ENCODE data around the gene FXN.

Gene FXN

DNA sequence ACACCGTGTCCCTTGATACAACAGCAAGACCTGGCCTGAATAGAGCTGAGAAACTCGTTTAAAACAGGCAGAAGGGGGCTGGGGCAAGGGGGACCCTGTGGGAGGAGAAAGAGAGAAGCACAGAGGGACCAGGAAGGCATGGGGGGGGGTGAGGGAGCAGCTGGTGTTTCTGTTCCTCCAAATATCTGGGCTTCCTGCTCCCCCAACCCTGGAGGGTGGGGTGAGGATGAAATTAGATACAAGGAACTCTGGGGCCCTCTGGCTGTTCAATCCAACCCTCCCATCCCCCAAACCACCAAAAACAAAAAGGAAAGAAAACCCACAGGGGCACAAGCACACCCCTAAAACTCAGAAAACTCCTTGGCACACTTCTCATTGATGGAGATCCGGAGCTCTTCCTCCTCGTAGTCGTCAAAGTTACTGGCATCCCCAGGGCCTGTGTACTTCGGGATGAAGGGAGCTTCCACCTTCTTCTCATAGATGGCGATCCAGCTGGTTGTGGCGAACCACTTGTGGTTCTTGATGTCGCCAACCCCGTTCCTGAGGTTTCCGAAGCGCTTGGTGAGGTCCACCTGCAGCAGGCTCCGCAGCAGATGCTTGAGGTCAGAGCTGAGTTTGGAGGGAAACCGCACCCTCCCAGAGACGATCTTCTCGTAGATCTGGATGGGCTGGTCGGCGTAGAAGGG, 22.7 kb upstream of the FXN start:
- peaks cover 5% of the 10 kb centered on the region for H3K27me3 Mint-ChIP-seq
- H3K36me3 Mint-ChIP-seq (ENCODE audit: low read depth) = no peaks in the 10 kb centered on the region
- intact Hi-C loops (cut with micrococcal nuclease) = no loop called here
- peaks cover 31% of the 10 kb centered on the region for H3K4me1 Mint-ChIP-seq (ENCODE audit: low read depth)
- H3K9me3 Mint-ChIP-seq = no peaks in the 10 kb centered on the region
- peak overlapping the region; percentile 33 for H3K4me3 Mint-ChIP-seq
- peak overlapping the region; percentile 64 for H3K27ac Mint-ChIP-seq

DNA sequence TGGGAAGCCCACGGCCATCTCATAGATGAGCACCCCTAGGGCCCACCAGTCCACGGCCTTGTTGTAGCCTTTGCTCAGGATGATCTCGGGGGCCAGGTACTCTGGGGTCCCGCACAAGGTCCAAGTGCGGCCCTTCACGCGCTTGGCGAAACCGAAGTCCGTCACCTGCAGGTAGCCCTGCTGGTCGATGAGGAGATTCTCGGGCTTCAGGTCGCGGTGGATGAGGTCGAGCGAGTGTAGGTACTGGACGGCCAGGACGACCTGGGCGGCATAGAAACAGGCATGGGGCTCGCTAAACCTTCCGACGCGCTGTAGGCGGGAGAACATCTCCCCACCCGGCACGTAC, 22.2 kb upstream of the FXN start:
- Mint-ChIP-seq H3K4me3 (no peak overlapping the region), H3K27ac (peak overlapping the region; percentile 64), H3K4me1 (ENCODE audit: low read depth) (peaks cover 36% of the 10 kb centered on the region), H3K9me3 (no peaks in the 10 kb centered on the region), H3K27me3 (peaks cover 5% of the 10 kb centered on the region), H3K36me3 (ENCODE audit: low read depth) (no peaks in the 10 kb centered on the region)
- intact Hi-C loops (cut with micrococcal nuclease) = no loop called here

DNA sequence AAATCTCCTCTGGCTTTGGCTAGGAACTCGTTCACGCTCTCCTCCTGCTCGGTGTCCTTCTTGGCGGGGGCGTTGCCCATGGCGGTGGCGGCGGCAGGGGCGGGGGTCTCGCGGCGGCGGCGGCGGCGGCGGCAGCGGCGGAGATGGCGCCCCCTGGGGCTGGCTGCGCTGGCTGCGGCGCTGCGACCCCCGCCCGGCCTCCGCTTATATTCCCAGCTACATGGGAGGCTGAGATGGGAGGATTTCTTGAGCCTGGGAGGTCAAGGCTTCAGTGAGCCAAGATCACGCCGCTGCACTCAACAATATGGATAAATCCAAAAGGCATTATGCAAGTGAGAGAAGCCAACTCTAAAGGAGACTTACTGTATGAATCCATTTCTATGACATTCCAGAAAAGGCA, 21.5 kb upstream of the FXN start, which contains the start of gene PRKACG:
Gene PRKACG, minus strand, starts transcription at position 101 of the 400 bp plus-strand sequence. Its CDS starts 21 bp downstream, at position 80.
- Mint-ChIP-seq H3K4me3 (peak within 1 kb of the TSS; percentile 33), H3K9me3 (no peaks in the 10 kb centered on the region), H3K4me1 (ENCODE audit: low read depth) (peaks cover 39% of the 10 kb centered on the region), H3K27me3 (peaks cover 5% of the 10 kb centered on the region), H3K36me3 (ENCODE audit: low read depth) (no peaks in the 10 kb centered on the region), H3K27ac (peak within 1 kb of the TSS; percentile 64)
- intact Hi-C loops (cut with micrococcal nuclease) = no loop called here

DNA sequence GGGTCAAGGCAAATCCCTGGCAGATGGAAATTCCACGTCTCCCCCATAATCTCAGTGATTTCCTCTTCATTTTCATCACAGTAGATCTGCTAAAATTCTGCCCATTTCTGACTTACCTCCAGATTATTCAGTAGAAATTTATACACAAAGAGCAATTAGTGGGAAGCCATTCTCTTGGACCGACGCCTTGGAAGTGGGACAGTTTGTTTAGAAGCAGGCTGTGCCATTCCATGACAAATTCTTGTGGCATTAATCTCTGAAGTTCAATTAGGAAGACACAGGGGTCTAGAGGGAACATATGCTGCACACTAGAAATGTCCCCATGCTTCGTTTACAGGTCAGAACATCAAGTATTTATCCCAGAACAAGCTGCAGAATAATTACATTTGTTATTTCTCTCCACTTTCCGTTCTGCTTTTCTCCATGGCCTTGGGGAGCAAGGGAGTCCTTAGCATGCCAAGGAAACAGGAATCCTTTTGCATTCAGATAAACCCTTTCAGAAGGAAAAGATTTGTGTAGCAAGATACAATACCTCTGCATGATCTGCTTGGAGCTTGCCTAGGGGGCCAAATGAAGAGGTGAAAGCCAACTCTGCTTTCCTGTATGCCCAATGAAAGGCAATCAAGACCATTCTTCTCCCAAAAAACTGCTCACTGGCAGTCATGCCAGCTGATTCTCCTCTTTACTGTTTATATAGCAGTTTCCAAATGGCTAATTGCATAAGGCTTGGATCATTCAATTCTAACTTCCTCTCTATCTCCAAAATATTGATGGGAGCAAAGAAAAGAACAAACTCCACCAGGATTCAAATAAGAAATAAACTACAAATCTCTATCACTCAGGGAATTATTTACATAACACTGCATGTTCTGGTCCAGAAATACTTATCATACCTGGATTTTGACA, 19.1 kb upstream of the FXN start:
- no peaks in the 10 kb centered on the region for H3K9me3 Mint-ChIP-seq
- H3K4me1 Mint-ChIP-seq (ENCODE audit: low read depth) = peaks cover 39% of the 10 kb centered on the region
- intact Hi-C loops (cut with micrococcal nuclease) = no loop called here
- peaks cover 5% of the 10 kb centered on the region for H3K27me3 Mint-ChIP-seq
- H3K4me3 Mint-ChIP-seq = no peak overlapping the region
- no peaks in the 10 kb centered on the region for H3K36me3 Mint-ChIP-seq (ENCODE audit: low read depth)
- peak overlapping the region; percentile 9 for H3K27ac Mint-ChIP-seq

DNA sequence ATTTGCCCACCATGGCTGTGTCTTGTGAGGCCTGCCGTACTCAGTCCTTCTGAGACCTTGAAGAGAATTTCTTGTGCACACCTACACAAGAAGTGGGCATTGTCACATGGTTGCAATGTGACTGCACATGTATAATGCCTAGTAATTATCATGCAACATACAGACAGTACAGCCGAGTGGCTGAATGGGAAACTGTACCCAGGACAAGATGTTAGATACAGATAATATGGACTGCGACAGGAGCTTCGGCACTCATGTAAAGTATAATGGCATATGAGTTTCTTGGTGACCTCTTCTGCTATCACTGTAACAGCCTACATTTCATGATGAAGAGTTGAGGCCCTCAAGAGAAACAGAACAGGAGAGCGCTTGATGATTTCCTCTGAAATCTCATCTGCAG, 16.8 kb upstream of the FXN start:
- intact Hi-C loops (cut with micrococcal nuclease) = no loop called here

DNA sequence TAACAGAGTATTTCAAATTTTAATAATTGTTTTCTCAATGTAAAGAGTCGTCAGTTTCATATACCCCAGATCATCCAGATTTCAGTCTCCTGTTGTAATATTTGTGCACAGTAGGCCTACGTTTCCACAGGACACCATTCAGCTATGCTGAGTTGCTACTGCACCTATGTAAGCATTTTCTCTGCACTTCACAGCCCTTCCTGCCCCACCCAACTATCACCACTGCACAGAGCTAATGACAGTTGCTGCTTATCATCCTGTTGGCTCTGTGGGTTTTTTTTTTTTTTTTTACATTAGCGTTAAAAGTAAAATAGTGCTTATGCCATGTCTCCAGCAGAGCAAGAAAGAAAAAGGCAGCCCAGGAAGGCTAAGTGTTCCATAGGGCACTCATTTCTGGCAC, 15.7 kb upstream of the FXN start:
- Mint-ChIP-seq H3K4me1 (ENCODE audit: low read depth) (peaks cover 28% of the 10 kb centered on the region), H3K27ac (no peak overlapping the region), H3K36me3 (ENCODE audit: low read depth) (no peaks in the 10 kb centered on the region), H3K27me3 (peaks cover 5% of the 10 kb centered on the region), H3K9me3 (no peaks in the 10 kb centered on the region), H3K4me3 (no peak overlapping the region)
- intact Hi-C loops (cut with micrococcal nuclease) = no loop called here

More for the DNA sequence above, 16.8 kb upstream of the FXN start:
- H3K9me3 Mint-ChIP-seq = no peaks in the 10 kb centered on the region
- no peak overlapping the region for H3K27ac Mint-ChIP-seq
- no peak overlapping the region for H3K4me3 Mint-ChIP-seq
- peaks cover 22% of the 10 kb centered on the region for H3K4me1 Mint-ChIP-seq (ENCODE audit: low read depth)
- H3K36me3 Mint-ChIP-seq (ENCODE audit: low read depth) = no peaks in the 10 kb centered on the region
- H3K27me3 Mint-ChIP-seq = peaks cover 7% of the 10 kb centered on the region

DNA sequence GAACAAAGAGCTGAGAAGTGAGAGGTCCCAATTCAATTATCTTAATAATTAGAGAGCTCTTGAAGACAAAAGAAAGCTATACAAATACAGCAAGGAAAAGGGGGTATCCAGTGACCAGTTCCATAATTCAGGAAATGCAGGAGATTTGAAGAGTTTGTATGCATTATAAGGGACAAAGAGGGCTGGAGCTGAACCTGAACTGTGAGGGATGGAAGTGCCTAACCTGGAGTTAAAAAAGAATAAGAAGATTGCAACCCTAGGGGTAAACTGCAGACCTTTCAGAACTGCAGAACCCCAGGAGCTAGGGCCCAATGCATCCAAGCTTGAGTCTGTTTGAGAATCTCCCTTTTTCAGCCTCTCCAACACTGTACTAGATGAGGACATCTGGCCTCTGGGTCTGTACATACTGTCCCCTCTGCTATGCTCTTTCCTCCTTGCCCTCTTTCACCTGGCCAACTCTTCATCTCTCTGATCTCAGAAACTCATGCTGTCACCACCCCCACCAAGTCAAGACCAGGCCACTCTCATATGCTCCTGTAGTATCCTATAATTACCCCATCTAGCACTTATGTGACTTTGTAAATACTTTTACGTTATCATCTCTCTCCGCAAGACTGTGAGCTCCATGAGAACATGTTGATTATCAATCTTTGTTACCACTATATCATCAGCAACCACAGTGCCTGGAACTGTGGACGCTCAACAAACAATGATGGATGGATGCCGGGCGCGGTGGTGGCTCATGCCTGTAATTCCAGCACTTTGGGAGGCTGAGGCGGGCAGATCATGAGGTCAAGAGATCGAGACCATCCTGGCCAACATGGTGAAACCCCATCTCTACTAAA, 15.0 kb upstream of the FXN start:
- peaks cover 28% of the 10 kb centered on the region for H3K4me1 Mint-ChIP-seq (ENCODE audit: low read depth)
- H3K27ac Mint-ChIP-seq = no peak overlapping the region
- H3K9me3 Mint-ChIP-seq = no peaks in the 10 kb centered on the region
- no peaks in the 10 kb centered on the region for H3K36me3 Mint-ChIP-seq (ENCODE audit: low read depth)
- intact Hi-C loops (cut with micrococcal nuclease) = no loop called here
- peaks cover 5% of the 10 kb centered on the region for H3K27me3 Mint-ChIP-seq
- H3K4me3 Mint-ChIP-seq = no peak overlapping the region

DNA sequence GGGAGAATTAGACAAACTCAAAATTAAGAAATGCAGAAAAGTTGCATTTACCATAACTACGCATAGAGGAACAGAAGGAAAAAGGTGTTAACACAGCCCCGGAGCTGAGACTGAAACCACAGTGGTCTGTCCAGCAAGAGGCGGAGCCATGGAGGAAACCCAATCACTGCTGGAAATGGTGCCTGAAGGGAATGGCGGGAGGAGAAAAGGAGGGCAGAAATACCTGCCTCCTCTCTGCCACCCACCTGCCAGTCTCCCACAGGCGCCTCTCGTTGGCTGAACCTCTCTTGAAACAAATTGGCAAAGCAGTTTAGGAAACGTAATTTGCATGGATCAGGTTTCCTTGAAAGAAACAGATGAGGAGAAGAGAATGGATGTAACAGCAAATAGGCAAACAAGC, 11.9 kb upstream of the FXN start:
- Mint-ChIP-seq H3K4me3 (no peak overlapping the region), H3K36me3 (ENCODE audit: low read depth) (no peaks in the 10 kb centered on the region), H3K4me1 (ENCODE audit: low read depth) (peaks cover 15% of the 10 kb centered on the region), H3K27ac (no peak overlapping the region), H3K9me3 (no peaks in the 10 kb centered on the region), H3K27me3 (peaks cover 5% of the 10 kb centered on the region)
- intact Hi-C loops (cut with micrococcal nuclease) = no loop called here

DNA sequence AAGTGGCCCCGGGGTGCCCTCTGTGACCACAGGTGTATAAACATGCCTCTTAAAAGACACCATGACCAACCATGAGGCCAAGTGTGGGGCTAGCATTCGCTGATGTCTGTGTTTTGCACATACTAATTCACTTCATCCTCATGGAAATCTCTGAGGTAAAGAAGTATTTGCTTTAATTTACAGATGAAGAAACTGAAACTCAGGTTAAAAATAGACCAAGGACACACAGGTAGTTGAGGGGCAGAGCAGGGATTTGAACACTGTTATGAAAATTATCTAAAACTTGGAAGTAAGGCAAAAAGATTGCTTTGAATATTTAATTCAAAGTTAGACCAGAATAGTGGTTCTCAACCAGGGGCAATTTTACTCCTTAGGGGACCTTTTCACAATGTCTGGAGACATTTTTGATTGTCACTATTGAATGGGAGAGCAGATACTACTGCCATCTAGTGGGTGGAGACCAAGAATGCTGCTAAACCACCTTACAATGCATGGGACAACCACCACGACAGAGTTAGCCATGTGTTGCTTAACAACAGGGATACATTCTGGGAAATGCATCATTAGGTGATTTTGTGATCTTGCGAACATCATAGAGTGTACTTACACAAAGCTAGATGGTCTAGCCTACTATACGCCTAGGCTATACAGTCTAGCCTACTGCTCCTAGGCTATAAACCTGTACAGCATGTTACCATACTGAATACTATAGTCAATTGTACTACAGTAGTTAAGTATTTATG, 8.0 kb upstream of the FXN start:
- no peak overlapping the region for H3K27ac Mint-ChIP-seq
- peaks cover 25% of the 10 kb centered on the region for H3K4me1 Mint-ChIP-seq (ENCODE audit: low read depth)
- intact Hi-C loops (cut with micrococcal nuclease) = loop anchor here (1.0 kb wide), 1 partner anchor 443 kb away; no protein-coding TSS in a partner anchor
- no peaks in the 10 kb centered on the region for H3K9me3 Mint-ChIP-seq
- H3K4me3 Mint-ChIP-seq = no peak overlapping the region
- peaks cover 5% of the 10 kb centered on the region for H3K27me3 Mint-ChIP-seq
- no peaks in the 10 kb centered on the region for H3K36me3 Mint-ChIP-seq (ENCODE audit: low read depth)

DNA sequence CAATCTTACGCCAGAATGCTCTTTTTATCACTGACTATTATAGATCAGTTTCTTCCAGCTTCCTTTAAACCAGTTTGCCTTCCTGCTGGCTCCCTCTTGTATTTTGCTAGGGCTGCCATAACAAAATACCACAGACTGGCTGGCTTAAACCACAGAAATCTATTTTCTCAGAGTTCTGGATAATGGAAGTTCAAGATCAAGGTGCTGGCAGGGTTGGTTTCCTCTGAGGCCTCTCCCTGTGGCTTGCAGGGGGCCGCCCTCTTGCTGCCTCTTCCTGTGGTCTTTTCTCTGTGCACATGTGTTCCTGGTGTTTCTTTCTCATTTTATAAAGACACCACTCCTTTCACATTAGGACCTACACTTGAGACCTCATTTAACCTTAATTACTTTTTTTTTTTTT, 6.8 kb upstream of the FXN start:
- H3K27me3 Mint-ChIP-seq = no peaks in the 10 kb centered on the region
- intact Hi-C loops (cut with micrococcal nuclease) = no loop called here
- no peak overlapping the region for H3K27ac Mint-ChIP-seq
- no peak overlapping the region for H3K4me3 Mint-ChIP-seq
- peaks cover 20% of the 10 kb centered on the region for H3K4me1 Mint-ChIP-seq (ENCODE audit: low read depth)
- no peaks in the 10 kb centered on the region for H3K9me3 Mint-ChIP-seq
- H3K36me3 Mint-ChIP-seq (ENCODE audit: low read depth) = no peaks in the 10 kb centered on the region

DNA sequence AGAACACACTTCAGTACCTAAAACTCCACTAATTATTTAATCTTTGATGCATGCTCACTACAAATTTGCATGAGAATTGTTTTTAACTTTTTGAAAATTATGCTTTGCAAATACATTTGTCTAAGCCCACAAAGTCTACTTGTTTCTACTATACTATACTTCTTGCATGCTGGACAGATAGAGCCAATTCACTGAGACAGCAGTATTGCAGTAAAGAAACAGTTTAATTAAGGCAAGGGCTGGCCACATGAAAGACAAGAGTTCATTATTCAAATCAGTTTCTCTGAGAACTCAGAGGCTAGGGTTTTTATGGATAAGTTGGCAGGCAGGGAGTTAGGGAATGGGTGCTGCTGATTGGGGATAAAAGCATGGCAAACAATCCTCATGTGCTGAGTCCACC, 6.0 kb upstream of the FXN start:
- Mint-ChIP-seq H3K9me3 (no peaks in the 10 kb centered on the region), H3K36me3 (ENCODE audit: low read depth) (no peaks in the 10 kb centered on the region), H3K4me3 (no peak overlapping the region), H3K27me3 (no peaks in the 10 kb centered on the region), H3K4me1 (ENCODE audit: low read depth) (peaks cover 15% of the 10 kb centered on the region), H3K27ac (no peak overlapping the region)
- intact Hi-C loops (cut with micrococcal nuclease) = no loop called here

DNA sequence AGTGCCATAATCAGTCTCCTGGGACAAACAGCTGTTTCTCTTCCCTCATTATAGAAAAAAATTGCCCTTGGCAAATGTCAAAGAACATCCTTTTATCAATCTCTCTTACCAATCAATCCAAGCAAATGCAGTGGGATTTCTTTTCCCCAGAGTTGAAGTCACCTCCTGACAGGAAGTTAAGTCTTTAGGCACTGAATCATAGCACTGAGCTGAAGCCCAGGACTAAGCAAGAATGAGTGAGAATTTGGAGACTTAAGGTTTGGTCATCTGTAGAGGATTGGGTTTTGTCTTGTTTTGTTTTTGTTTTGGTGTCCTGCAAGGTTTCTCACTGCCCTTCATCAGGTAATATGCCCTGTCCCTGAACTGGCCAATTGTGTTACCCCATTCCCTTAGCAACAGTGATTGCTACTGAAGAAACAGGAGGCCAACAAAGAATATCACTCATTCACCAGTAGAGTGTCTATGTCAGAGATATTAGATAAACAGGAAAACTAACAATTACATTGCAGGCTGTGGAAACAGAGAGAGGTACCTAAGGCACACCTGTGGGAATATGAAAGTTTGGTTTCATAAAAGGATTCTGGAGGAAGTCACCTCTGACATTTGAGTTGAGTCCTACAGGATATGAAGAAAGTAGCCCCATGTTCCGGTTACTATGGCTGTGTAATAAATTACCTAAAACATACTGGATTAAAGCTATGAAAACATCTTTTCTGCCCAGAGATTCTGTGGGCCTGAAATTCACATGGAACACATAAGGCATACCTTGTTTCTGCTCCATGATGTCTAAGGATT, 4.5 kb upstream of the FXN start:
- Mint-ChIP-seq H3K4me1 (ENCODE audit: low read depth) (peaks cover 19% of the 10 kb centered on the region), H3K27me3 (no peaks in the 10 kb centered on the region), H3K36me3 (ENCODE audit: low read depth) (peaks cover 3% of the 10 kb centered on the region), H3K27ac (no peak overlapping the region), H3K4me3 (no peak overlapping the region), H3K9me3 (no peaks in the 10 kb centered on the region)
- intact Hi-C loops (cut with micrococcal nuclease) = loop anchor here (10.0 kb wide), 1 partner anchor 724 kb away; no protein-coding TSS in a partner anchor

DNA sequence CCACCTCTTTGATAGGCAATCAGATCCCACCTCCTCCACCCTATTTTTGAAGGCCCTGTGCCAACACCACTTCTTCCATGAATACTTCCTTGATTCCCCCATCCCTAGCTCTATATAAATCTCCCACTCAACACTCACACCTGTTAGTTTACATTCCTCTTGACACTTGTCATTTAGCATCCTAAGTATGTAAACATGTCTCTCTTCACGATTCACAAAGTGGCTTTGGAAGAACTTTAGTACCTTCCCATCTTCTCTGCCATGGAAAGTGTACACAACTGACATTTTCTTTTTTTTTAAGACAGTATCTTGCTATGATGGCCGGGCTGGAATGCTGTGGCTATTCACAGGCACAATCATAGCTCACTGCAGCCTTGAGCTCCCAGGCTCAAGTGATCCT, 1.5 kb upstream of the FXN start:
- intact Hi-C loops (cut with micrococcal nuclease) = loop anchor here (10.0 kb wide), 1 partner anchor 721 kb away; no protein-coding TSS in a partner anchor
- no peak overlapping the region for H3K4me3 Mint-ChIP-seq
- H3K27ac Mint-ChIP-seq = no peak overlapping the region
- H3K9me3 Mint-ChIP-seq = no peaks in the 10 kb centered on the region
- H3K36me3 Mint-ChIP-seq (ENCODE audit: low read depth) = peaks cover 6% of the 10 kb centered on the region
- H3K4me1 Mint-ChIP-seq (ENCODE audit: low read depth) = peaks cover 21% of the 10 kb centered on the region
- no peaks in the 10 kb centered on the region for H3K27me3 Mint-ChIP-seq

Data from dendritic cell treated with granulocyte-macrophage colony-stimulating factor and Interleukin-4, amounts not matched to agents 40 ng/mL and 50 ng/mL, for 4 days (primary cell).